CD8-positive, alpha-beta memory T cell (primary cell): ENCODE data around the gene IL18RAP. TPM values are rescaled to one million over a fixed set of nuclear protein-coding genes. Genes with fewer than 3 reads are reported as not detected.

Experiments
- CTCF ChIA-PET: fragments of 350-600 bp; sonication (Branson Sonifier 250); formaldehyde crosslinking; loops from one replicate; lab custom pipeline; 2021; ENCODE audit warnings: antibody characterized with exemption; lab: Charles Lee
- POLR2A ChIA-PET: fragments of 350-600 bp; sonication (Branson Sonifier 250); formaldehyde crosslinking; loops from one replicate; lab custom pipeline; 2021; ENCODE audit warnings: antibody characterized with exemption; lab: Charles Lee
- DNase-seq, 5 donors: peaks; one replicate each; pipeline versions ENCODE4 v3.0.0 to v3.0.0-alpha.2; 2020 to 2022; ENCODE audit warnings: mixed read lengths in 1 of 5
- H3K27ac ChIP-seq: one replicate; pipeline ENCODE4 v1.7.0; 2013; ENCODE audit warnings: low read depth, mild to moderate bottlenecking, low read length, moderate library complexity
- H3K27me3 ChIP-seq: 2 replicates; pipeline ENCODE4 v1.7.0; 2013; ENCODE audit warnings: low read length, mild to moderate bottlenecking; ENCODE audit not compliant: insufficient read depth, poor library complexity, severe bottlenecking
- H3K36me3 ChIP-seq: 2 replicates; pipeline ENCODE4 v1.7.0; 2013; ENCODE audit warnings: mild to moderate bottlenecking, low read length, moderate library complexity; ENCODE audit not compliant: insufficient read depth
- H3K4me1 ChIP-seq: 2 replicates; pipeline ENCODE4 v1.7.0; 2013; ENCODE audit warnings: mild to moderate bottlenecking, low read length, moderate library complexity; ENCODE audit not compliant: insufficient read depth
- H3K4me3 ChIP-seq: 2 replicates; pipeline ENCODE4 v1.7.0; 2013; ENCODE audit warnings: mild to moderate bottlenecking, low read length
- H3K9me3 ChIP-seq: 2 replicates; pipeline ENCODE4 v1.7.0; 2013; ENCODE audit warnings: mild to moderate bottlenecking, low read length
- H3K27ac Mint-ChIP-seq, 8 donors: one replicate each; pipeline ENCODE4 v1.8.0; 2020 to 2021; ENCODE audit warnings: mixed read lengths in 8 of 8, mild to moderate bottlenecking in 6 of 8, inconsistent platforms in 3 of 8, moderate library complexity in 3 of 8
- H3K27me3 Mint-ChIP-seq, 2 donors: one replicate each; pipeline ENCODE4 v1.8.0; 2020 to 2021; ENCODE audit warnings: mixed read lengths in 2 of 2, mild to moderate bottlenecking in 1 of 2, moderate library complexity in 1 of 2
- H3K36me3 Mint-ChIP-seq, 3 donors: one replicate each; pipeline ENCODE4 v1.8.0; 2020 to 2021; ENCODE audit warnings: mixed read lengths in 3 of 3, inconsistent platforms in 1 of 3, mild to moderate bottlenecking in 1 of 3
- H3K4me1 Mint-ChIP-seq, 3 donors: one replicate each; pipeline ENCODE4 v1.8.0; 2020 to 2021; ENCODE audit warnings: mixed read lengths in 3 of 3, inconsistent platforms in 1 of 3, mild to moderate bottlenecking in 1 of 3
- H3K4me3 Mint-ChIP-seq, 7 donors: one replicate each; pipeline ENCODE4 v1.8.0; 2020 to 2021; ENCODE audit warnings: mixed read lengths in 7 of 7, mild to moderate bottlenecking in 6 of 7, moderate library complexity in 4 of 7, inconsistent platforms in 2 of 7
- H3K9me3 Mint-ChIP-seq, 5 donors: one replicate each; pipeline ENCODE4 v1.8.0; 2020 to 2022; ENCODE audit warnings: mixed read lengths in 5 of 5, mild to moderate bottlenecking in 3 of 5, moderate library complexity in 2 of 5, inconsistent platforms in 1 of 5
- polyA plus RNA-seq: library from polyadenylated mRNA; unstranded; fragments of 300-500 nt; fragmentation: Illumina TruSeq; gene quantifications from one replicate; pipeline ENCODE4 v1.2.3, GENCODE V29; 2021
- total RNA-seq, 2 experiments: library from RNA; stranded (reverse); gene quantifications; one replicate each; pipeline ENCODE4 v1.2.3, GENCODE V29; 2021

IL18RAP gene
- total and polyA plus RNA-seq, 3 experiments from 2014 or later = 4.1 to 14.2 (median 4.9) TPM

DNA sequence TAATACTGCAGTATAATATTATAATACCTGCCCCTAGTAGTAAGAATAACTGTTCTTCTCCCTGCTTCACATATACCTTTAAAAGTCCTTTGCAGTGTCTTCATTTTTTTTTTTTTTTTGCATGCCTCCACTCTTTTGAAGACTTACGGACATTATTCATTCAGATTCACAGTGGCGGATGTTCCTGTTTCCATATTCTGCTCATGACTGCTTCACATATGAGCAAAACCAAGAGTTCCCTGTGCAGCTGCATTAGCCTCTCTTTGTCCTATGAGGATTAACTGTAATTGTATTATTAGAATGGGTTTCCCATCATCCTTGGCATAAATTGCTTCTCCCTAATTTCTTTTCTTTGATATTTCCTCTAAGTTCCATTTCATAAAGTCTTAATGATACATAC is 12.8 kb downstream of the IL18RAP start:
- CTCF ChIA-PET = interaction anchor here (0.7 kb wide), 1 partner anchor 195 kb away, joined by 3 read pairs; no protein-coding TSS in a partner anchor
- Mint-ChIP-seq H3K27me3 (no peaks in the 10 kb centered on the region), H3K27ac (peak overlapping the region in 6 of 8 donors; percentile 21 to 88 (median 62)), H3K36me3 (peaks cover 0 to 7% (median 0%) of the 10 kb centered on the region in 3 donors), H3K4me1 (peaks cover 33 to 47% (median 38%) of the 10 kb centered on the region in 3 donors), H3K4me3 (peak overlapping the region in 4 of 7 donors; percentile 6 to 72 (median 36)), H3K9me3 (no peaks in the 10 kb centered on the region)
- Histone ChIP-seq H3K36me3 (no peaks in the 10 kb centered on the region), H3K4me3 (no peak overlapping the region), H3K27ac (no peak overlapping the region), H3K4me1 (peaks cover 11% of the 10 kb centered on the region), H3K9me3 (no peaks in the 10 kb centered on the region), H3K27me3 (no peaks in the 10 kb centered on the region)
- POLR2A ChIA-PET = no interaction called here
- no peak for DNase-seq

- peak in 1 of 5 donors; percentile 21 for DNase-seq
- Mint-ChIP-seq H3K4me3 (peak overlapping the region in 5 of 7 donors; percentile 6 to 44 (median 29)), H3K36me3 (peaks cover 0 to 7% (median 0%) of the 10 kb centered on the region in 3 donors), H3K27me3 (no peaks in the 10 kb centered on the region), H3K9me3 (no peaks in the 10 kb centered on the region), H3K4me1 (peaks cover 27 to 41% (median 35%) of the 10 kb centered on the region in 3 donors), H3K27ac (peak overlapping the region in 6 of 8 donors; percentile 39 to 88 (median 62))
- H3K4me1 ChIP-seq = peaks cover 11% of the 10 kb centered on the region
- H3K27ac ChIP-seq = no peak overlapping the region
- H3K4me3 ChIP-seq = no peak overlapping the region
- H3K27me3 ChIP-seq = no peaks in the 10 kb centered on the region
- H3K36me3 ChIP-seq = no peaks in the 10 kb centered on the region
- ChIA-PET CTCF (interaction anchor here (1.4 kb wide), 1 partner anchor 196 kb away, joined by 6 read pairs; no protein-coding TSS in a partner anchor), POLR2A (no interaction called here)
- H3K9me3 ChIP-seq = no peaks in the 10 kb centered on the region
Observed at GRCh38 chr2:102436323-102436722, 13.4 kb downstream of the IL18RAP start.

GRCh38 chr2:102437122-102437521 is 14.2 kb downstream of the IL18RAP start:
- Histone ChIP-seq H3K4me3 (no peak overlapping the region), H3K27me3 (no peaks in the 10 kb centered on the region), H3K36me3 (no peaks in the 10 kb centered on the region), H3K4me1 (peaks cover 11% of the 10 kb centered on the region), H3K9me3 (no peaks in the 10 kb centered on the region), H3K27ac (no peak overlapping the region)
- Mint-ChIP-seq H3K27me3 (no peaks in the 10 kb centered on the region), H3K4me1 (peaks cover 25 to 37% (median 29%) of the 10 kb centered on the region in 3 donors), H3K4me3 (peak overlapping the region in 2 of 7 donors; percentile 4 to 45), H3K27ac (peak overlapping the region in 5 of 8 donors; percentile 35 to 72 (median 48)), H3K36me3 (peaks cover 0 to 4% (median 0%) of the 10 kb centered on the region in 3 donors), H3K9me3 (no peaks in the 10 kb centered on the region)
- CTCF ChIA-PET = interaction anchor here (1.4 kb wide), 1 partner anchor 196 kb away, joined by 6 read pairs; no protein-coding TSS in a partner anchor
- POLR2A ChIA-PET = no interaction called here
- DNase-seq = no peak

GRCh38 chr2:102438111-102438510 is 15.2 kb downstream of the IL18RAP start:
- Histone ChIP-seq H3K36me3 (no peaks in the 10 kb centered on the region), H3K27me3 (no peaks in the 10 kb centered on the region), H3K9me3 (no peaks in the 10 kb centered on the region), H3K4me3 (no peak overlapping the region), H3K4me1 (peaks cover 16% of the 10 kb centered on the region), H3K27ac (no peak overlapping the region)
- Mint-ChIP-seq H3K9me3 (no peaks in the 10 kb centered on the region), H3K27ac (no peak overlapping the region), H3K4me3 (no peak overlapping the region), H3K36me3 (peaks cover 0 to 4% (median 0%) of the 10 kb centered on the region in 3 donors), H3K27me3 (no peaks in the 10 kb centered on the region), H3K4me1 (peaks cover 25 to 41% (median 27%) of the 10 kb centered on the region in 3 donors)
- POLR2A ChIA-PET = no interaction called here
- DNase-seq = no peak
- CTCF ChIA-PET = interaction anchor here (0.7 to 1.3 kb wide), 3 partner anchors 82 to 197 kb away, joined by 3 to 4 read pairs (median 3); partner anchors contain the start of gene IL18R1

- Histone ChIP-seq H3K27me3 (no peaks in the 10 kb centered on the region), H3K27ac (no peak overlapping the region), H3K36me3 (no peaks in the 10 kb centered on the region), H3K4me1 (peaks cover 16% of the 10 kb centered on the region), H3K4me3 (no peak overlapping the region), H3K9me3 (no peaks in the 10 kb centered on the region)
- ChIA-PET POLR2A (no interaction called here), CTCF (interaction anchor here (1.3 kb wide), 1 partner anchor 198 kb away, joined by 4 read pairs; no protein-coding TSS in a partner anchor)
- no peak overlapping the region for H3K27ac Mint-ChIP-seq
- no peak overlapping the region for H3K4me3 Mint-ChIP-seq
- H3K4me1 Mint-ChIP-seq = peaks cover 27 to 44% (median 30%) of the 10 kb centered on the region in 3 donors
- no peak for DNase-seq
- H3K27me3 Mint-ChIP-seq = no peaks in the 10 kb centered on the region
- no peaks in the 10 kb centered on the region for H3K9me3 Mint-ChIP-seq
- H3K36me3 Mint-ChIP-seq = peaks cover 0 to 4% (median 0%) of the 10 kb centered on the region in 3 donors
Observed at GRCh38 chr2:102438578-102438977, 15.6 kb downstream of the IL18RAP start.

GRCh38 chr2:102439065-102439695 is 16.2 kb downstream of the IL18RAP start:
- Mint-ChIP-seq H3K4me3 (no peak overlapping the region), H3K4me1 (peaks cover 27 to 40% (median 30%) of the 10 kb centered on the region in 3 donors), H3K27me3 (no peaks in the 10 kb centered on the region), H3K27ac (no peak overlapping the region), H3K36me3 (peaks cover 0 to 4% (median 0%) of the 10 kb centered on the region in 3 donors), H3K9me3 (no peaks in the 10 kb centered on the region)
- POLR2A ChIA-PET = no interaction called here
- H3K9me3 ChIP-seq = no peaks in the 10 kb centered on the region
- no peak overlapping the region for H3K4me3 ChIP-seq
- no peaks in the 10 kb centered on the region for H3K36me3 ChIP-seq
- no peaks in the 10 kb centered on the region for H3K27me3 ChIP-seq
- DNase-seq = no peak
- CTCF ChIA-PET = interaction anchor here (1.3 kb wide), 1 partner anchor 198 kb away, joined by 4 read pairs; no protein-coding TSS in a partner anchor
- H3K27ac ChIP-seq = no peak overlapping the region
- peaks cover 16% of the 10 kb centered on the region for H3K4me1 ChIP-seq

- no peaks in the 10 kb centered on the region for H3K9me3 Mint-ChIP-seq
- H3K27ac Mint-ChIP-seq = peak overlapping the region; percentile 0 to 83 (median 42)
- no peaks in the 10 kb centered on the region for H3K36me3 ChIP-seq
- ChIA-PET POLR2A (interaction anchor here (0.5 kb wide), 1 partner anchor 128 kb away, joined by 3 read pairs; no protein-coding TSS in a partner anchor), CTCF (interaction anchor here (0.6 to 3.0 kb wide), 28 partner anchors 8 to 431 kb away, joined by 3 to 31 read pairs (median 4); partner anchors contain the start of genes IL18R1 and IL1R1)
- H3K4me1 Mint-ChIP-seq = peaks cover 6 to 18% (median 8%) of the 10 kb centered on the region in 3 donors
- no peak overlapping the region for H3K27ac ChIP-seq
- no peaks in the 10 kb centered on the region for H3K27me3 ChIP-seq
- peak overlapping the region in 5 of 7 donors; percentile 23 to 62 (median 45) for H3K4me3 Mint-ChIP-seq
- no peaks in the 10 kb centered on the region for H3K9me3 ChIP-seq
- DNase-seq = peak in 4 of 5 donors; percentile 17 to 51 (median 40)
- peaks cover 6% of the 10 kb centered on the region for H3K4me1 ChIP-seq
- no peaks in the 10 kb centered on the region for H3K36me3 Mint-ChIP-seq
- no peak overlapping the region for H3K4me3 ChIP-seq
- no peaks in the 10 kb centered on the region for H3K27me3 Mint-ChIP-seq
Observed at GRCh38 chr2:102442967-102443828, 20.2 kb downstream of the IL18RAP start.
